Measurements from ENCODE around the gene EFNA2. TPM values are rescaled to one million over a fixed set of nuclear protein-coding genes. Genes with fewer than 3 reads are reported as not detected.

The EFNA2 gene
- polyA plus RNA-seq, 3 donors, result not detected

DNA sequence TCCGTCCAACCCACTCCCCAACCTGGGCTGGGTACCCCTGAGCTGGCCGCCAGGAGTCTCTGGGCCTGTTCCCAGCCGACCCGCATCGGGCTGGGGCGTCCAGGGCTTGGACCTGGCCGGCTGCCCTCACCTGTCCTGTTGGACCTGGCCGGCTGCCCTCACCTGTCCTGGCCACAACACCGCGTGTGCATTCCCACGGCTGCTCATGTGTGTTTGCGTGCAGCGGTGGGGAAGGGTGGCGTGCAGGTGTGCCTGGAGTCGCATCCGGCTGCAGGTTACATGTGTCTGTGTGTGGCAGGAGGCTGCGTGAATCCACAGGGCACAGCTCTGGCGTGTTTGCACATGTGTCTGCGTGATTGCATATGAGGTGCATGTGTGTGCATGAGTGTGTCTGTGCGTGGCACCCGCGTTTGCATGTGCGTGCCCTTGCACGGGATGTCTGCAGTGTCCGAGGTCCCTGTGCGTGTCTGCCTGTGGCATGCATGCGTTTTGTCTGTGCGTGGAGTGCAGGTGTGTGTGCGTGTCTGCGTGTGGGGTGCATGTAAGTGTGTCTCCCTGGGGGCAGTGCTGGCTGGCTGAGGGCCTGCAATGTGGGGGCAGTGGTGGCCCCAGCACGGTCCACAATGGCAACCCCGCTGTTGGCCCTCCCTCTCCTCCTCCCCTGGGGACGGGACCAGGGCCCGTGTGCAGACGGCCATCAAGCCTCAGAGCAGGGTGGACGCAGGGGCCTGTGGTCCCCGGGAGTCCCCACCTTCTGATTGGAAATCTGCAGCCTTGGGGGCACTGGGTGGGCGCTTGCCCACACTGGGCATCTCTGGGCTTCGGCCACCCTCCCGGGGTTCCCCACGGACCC, 3.4 kb downstream of the EFNA2 start:
- peaks cover 32 to 68% (median 46%) of the 10 kb centered on the region in 3 donors for H3K27me3 Mint-ChIP-seq (ENCODE audit: low read depth in 3 of 3)
- no peaks in the 10 kb centered on the region for H4K20me1 ChIP-seq (ENCODE audit: insufficient read depth, low read length)
- WGBS (ENCODE audit: insufficient coverage), result 91% methylated on average over 38 of the region's 41 CpGs
- DNase-seq, result no peak
- H3K27me3 ChIP-seq (ENCODE audit: control insufficient read depth in 2 of 2, insufficient read depth in 2 of 2, low read length in 2 of 2), result peaks cover 14 to 44% of the 10 kb centered on the region in 2 donors
- H3K4me2 ChIP-seq (replicated peaks; ENCODE audit: extremely low read depth, low read length, poor library complexity, severe bottlenecking), result no peak overlapping the region
- peaks cover 0 to 7% of the 10 kb centered on the region in 2 donors for H3K36me3 Mint-ChIP-seq
- TF ChIP-seq, protein P1, sequence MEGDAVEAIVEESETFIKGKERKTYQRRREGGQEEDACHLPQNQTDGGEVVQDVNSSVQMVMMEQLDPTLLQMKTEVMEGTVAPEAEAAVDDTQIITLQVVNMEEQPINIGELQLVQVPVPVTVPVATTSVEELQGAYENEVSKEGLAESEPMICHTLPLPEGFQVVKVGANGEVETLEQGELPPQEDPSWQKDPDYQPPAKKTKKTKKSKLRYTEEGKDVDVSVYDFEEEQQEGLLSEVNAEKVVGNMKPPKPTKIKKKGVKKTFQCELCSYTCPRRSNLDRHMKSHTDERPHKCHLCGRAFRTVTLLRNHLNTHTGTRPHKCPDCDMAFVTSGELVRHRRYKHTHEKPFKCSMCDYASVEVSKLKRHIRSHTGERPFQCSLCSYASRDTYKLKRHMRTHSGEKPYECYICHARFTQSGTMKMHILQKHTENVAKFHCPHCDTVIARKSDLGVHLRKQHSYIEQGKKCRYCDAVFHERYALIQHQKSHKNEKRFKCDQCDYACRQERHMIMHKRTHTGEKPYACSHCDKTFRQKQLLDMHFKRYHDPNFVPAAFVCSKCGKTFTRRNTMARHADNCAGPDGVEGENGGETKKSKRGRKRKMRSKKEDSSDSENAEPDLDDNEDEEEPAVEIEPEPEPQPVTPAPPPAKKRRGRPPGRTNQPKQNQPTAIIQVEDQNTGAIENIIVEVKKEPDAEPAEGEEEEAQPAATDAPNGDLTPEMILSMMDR (IDR thresholded peaks at IDR 0.05), result no peak
- H3K27ac ChIP-seq (ENCODE audit: low read depth in 1 of 2, low read length in 2 of 2), result no peak overlapping the region
- no peaks in the 10 kb centered on the region for H3K36me3 ChIP-seq (replicated peaks in 1 of 2; ENCODE audit: control insufficient read depth in 1 of 2, insufficient read depth in 2 of 2, low read length in 2 of 2)
- H3K79me2 ChIP-seq (ENCODE audit: insufficient read depth, low read length), result no peaks in the 10 kb centered on the region
- no peak overlapping the region for H3K4me3 Mint-ChIP-seq
- peaks cover 3% of the 10 kb centered on the region for H3K4me1 Mint-ChIP-seq
- no peak overlapping the region for H3K27ac Mint-ChIP-seq
- intact Hi-C loops (cut with micrococcal nuclease), result no loop called here
- H3K9me3 ChIP-seq (replicated peaks in 1 of 2; ENCODE audit: control insufficient read depth in 1 of 2, insufficient read depth in 1 of 2, low read length in 2 of 2), result peaks cover 0 to 10% of the 10 kb centered on the region in 2 donors
- no peak overlapping the region for H3K9ac ChIP-seq (ENCODE audit: insufficient read depth, low read length, poor library complexity, severe bottlenecking)
- no peak overlapping the region for H2AFZ ChIP-seq (ENCODE audit: insufficient read depth, low read depth, low read length, poor library complexity, severe bottlenecking)
- no peak overlapping the region for H3K4me3 ChIP-seq (replicated peaks in 1 of 3; ENCODE audit: low read depth in 2 of 3, low read length in 3 of 3)
- no peaks in the 10 kb centered on the region for H3K4me1 ChIP-seq (ENCODE audit: control insufficient read depth in 1 of 2, insufficient read depth in 2 of 2, low read length in 2 of 2)
- peaks cover 0 to 11% (median 5%) of the 10 kb centered on the region in 7 donors for H3K9me3 Mint-ChIP-seq

DNA sequence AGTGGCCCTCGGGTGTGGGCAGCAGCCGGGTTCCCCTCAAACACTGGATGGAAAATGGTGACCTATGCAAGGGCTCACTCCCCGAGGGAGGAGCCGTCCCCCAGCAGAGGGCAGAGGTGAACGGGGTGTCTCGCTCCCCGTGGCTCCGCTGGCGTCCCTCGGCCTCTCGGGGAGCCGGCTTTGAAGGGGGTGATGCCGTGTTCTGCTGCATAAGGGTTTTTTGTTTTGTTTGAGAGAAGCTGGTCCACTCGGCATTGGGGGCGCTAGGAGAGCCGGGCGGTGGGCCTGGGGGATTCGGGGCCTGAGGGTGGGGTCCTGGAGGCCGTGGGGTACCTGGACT, 4.0 kb downstream of the EFNA2 start:
- Mint-ChIP-seq H3K27me3 (ENCODE audit: low read depth in 3 of 3) (peaks cover 29 to 68% (median 46%) of the 10 kb centered on the region in 3 donors), H3K27ac (no peak overlapping the region), H3K9me3 (peaks cover 0 to 13% (median 5%) of the 10 kb centered on the region in 7 donors), H3K4me3 (no peak overlapping the region), H3K4me1 (peaks cover 5% of the 10 kb centered on the region), H3K36me3 (peaks cover 0 to 4% of the 10 kb centered on the region in 2 donors)
- WGBS (ENCODE audit: insufficient coverage), result 86% methylated on average over 18 of the region's 19 CpGs
- intact Hi-C loops (cut with micrococcal nuclease), result no loop called here
- Histone ChIP-seq H3K9ac (ENCODE audit: insufficient read depth, low read length, poor library complexity, severe bottlenecking) (no peak overlapping the region), H3K4me2 (replicated peaks; ENCODE audit: extremely low read depth, low read length, poor library complexity, severe bottlenecking) (no peak overlapping the region), H4K20me1 (ENCODE audit: insufficient read depth, low read length) (no peaks in the 10 kb centered on the region), H2AFZ (ENCODE audit: insufficient read depth, low read depth, low read length, poor library complexity, severe bottlenecking) (no peak overlapping the region), H3K9me3 (replicated peaks in 1 of 2; ENCODE audit: control insufficient read depth in 1 of 2, insufficient read depth in 1 of 2, low read length in 2 of 2) (peaks cover 0 to 10% of the 10 kb centered on the region in 2 donors), H3K4me1 (ENCODE audit: control insufficient read depth in 1 of 2, insufficient read depth in 2 of 2, low read length in 2 of 2) (no peaks in the 10 kb centered on the region), H3K79me2 (ENCODE audit: insufficient read depth, low read length) (no peaks in the 10 kb centered on the region), H3K36me3 (replicated peaks in 1 of 2; ENCODE audit: control insufficient read depth in 1 of 2, insufficient read depth in 2 of 2, low read length in 2 of 2) (no peaks in the 10 kb centered on the region), H3K27me3 (ENCODE audit: control insufficient read depth in 2 of 2, insufficient read depth in 2 of 2, low read length in 2 of 2) (peaks cover 14 to 44% of the 10 kb centered on the region in 2 donors), H3K27ac (ENCODE audit: low read depth in 1 of 2, low read length in 2 of 2) (no peak overlapping the region), H3K4me3 (replicated peaks in 1 of 3; ENCODE audit: low read depth in 2 of 3, low read length in 3 of 3) (no peak overlapping the region)
- TF ChIP-seq, protein P1 (IDR thresholded peaks at IDR 0.05), result no peak
- no peak for DNase-seq

Measured in CD14-positive monocyte (primary cell).